Left ventricle myocardium inferior (tissue), 1 donor: ENCODE results near the gene HMGXB3. TPM values are rescaled to one million over a fixed set of nuclear protein-coding genes. Genes with fewer than 3 reads are reported as not detected.

Source experiments
- DNase-seq: peaks from one replicate; pipeline ENCODE4 v3.0.0-alpha.2; 2020
- H3K27ac ChIP-seq: fragments of 200-600 bp; replicated peaks from 2 replicates; pipeline ENCODE4 v1.8.0; 2021
- H3K27me3 ChIP-seq: fragments of 200-600 bp; 2 replicates; pipeline ENCODE4 v1.8.0; 2021; ENCODE audit warnings: low read depth
- H3K36me3 ChIP-seq: fragments of 200-600 bp; 2 replicates; pipeline ENCODE4 v1.8.0; 2021
- H3K4me1 ChIP-seq: fragments of 200-600 bp; 2 replicates; pipeline ENCODE4 v1.8.0; 2021
- H3K4me3 ChIP-seq: fragments of 200-600 bp; 2 replicates; pipeline ENCODE4 v1.8.0; 2021; ENCODE audit warnings: mild to moderate bottlenecking, moderate library complexity
- H3K9me3 ChIP-seq: fragments of 200-600 bp; replicated peaks from 2 replicates; pipeline ENCODE4 v1.8.0; 2021
- CTCF ChIP-seq: fragments of 200-600 bp; IDR thresholded peaks from 2 replicates; pipeline ENCODE4 v1.8.0; 2021; ENCODE audit warnings: antibody characterized with exemption, mild to moderate bottlenecking, borderline replicate concordance
- intact Hi-C: fragments of 100-400 bp; cut with micrococcal nuclease; formaldehyde crosslinking; loops from one replicate; pipeline ENCODE4 v1.11.0; 2022
- total RNA-seq: library from RNA; stranded (reverse); fragmentation: NEBNext Ultra II Directional; extraction: Animal tissue kit (Norgen Biotek cat#: 25700); gene quantifications from one replicate; pipeline ENCODE4 v1.2.1, GENCODE V29; 2021
- donor health status: DM: no; HTN: yes; CAD: no; lungs with severe emphysema.

HMGXB3 gene
- total RNA-seq, 1 donor from 2014 or later: 14.7 TPM

DNA sequence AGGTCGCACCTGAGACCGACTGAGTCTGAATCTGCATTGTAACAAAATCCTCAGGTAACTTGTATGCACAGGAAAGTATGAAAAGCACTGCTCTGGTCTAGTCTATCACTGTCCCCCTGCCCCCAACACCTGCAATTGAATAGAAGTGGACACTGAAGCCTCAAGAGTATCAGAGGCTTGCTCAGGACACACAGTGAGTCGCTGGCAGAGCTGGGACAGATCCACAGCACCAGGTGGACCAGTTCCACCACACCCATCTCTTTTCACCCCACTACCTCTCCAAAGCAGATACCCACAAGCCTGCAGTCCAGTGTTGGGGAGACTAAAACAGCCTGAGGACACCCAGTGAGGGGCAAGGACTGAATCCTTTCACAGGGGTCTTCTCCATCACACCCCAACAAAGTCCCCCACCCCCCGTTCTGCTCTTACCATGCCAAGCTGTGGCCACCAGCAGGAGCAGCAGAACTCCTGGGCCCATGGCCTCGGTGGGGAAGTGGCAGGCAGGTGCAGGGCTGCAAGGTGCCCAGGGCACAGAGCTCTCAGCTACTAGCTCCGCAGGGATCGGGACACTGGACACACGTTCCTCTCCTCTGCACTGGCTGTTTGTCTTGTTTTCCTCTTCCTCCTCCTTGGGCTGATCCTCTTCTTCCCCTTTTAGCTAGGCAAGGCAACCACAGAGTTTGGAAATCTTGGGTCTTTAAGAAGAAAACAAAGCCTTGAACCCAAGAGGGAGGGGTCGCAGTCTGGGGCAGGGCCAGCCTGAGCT, 85.6 kb downstream of the HMGXB3 start, which contains the start of gene CSF1R:
Gene CSF1R, minus strand, starts transcription at position 605 of the 766 bp plus-strand sequence. Its CDS starts 127 bp downstream, at position 478.
- H3K27me3 ChIP-seq: peaks cover 34% of the 10 kb centered on the region
- no peak for DNase-seq
- no peaks in the 10 kb centered on the region for H3K36me3 ChIP-seq
- intact Hi-C loops: no loop called here
- H3K9me3 ChIP-seq: no peaks in the 10 kb centered on the region
- H3K4me1 ChIP-seq: no peaks in the 10 kb centered on the region
- no peak for TF ChIP-seq CTCF
- H3K4me3 ChIP-seq: peak within 1 kb of the TSS; percentile 44
- H3K27ac ChIP-seq: peak within 1 kb of the TSS; percentile 52

DNA sequence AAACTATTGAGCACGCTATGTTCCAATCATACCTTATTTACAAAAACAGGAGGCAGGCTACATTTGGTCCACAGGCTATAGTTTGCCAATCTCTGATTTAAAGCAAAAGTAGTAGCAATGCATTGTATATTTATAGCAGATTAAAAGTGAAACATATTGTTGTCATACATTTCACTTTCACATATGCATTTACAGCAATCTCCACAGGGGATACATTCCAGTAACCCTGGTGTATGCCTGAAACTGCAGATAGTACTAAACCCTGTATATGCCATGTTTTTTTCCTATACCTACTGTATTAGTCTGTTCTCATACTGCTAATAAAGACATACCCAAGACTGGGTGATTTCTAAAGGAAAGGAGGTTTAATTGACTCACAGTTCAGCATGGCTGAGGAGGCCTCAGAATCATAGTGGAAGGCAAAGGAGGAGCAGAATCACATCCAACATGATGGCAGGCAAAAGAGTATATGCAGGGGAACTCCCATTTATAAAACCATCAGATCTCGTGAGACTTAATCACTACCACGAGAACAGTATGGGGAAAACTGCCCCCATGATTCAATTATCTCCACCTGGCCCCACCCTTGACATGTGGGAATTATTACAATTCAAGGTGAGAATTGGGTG, 91.7 kb downstream of the HMGXB3 start:
- no peak for DNase-seq
- no peaks in the 10 kb centered on the region for H3K4me1 ChIP-seq
- H3K4me3 ChIP-seq: no peak overlapping the region
- no peaks in the 10 kb centered on the region for H3K9me3 ChIP-seq
- intact Hi-C loops: no loop called here
- H3K36me3 ChIP-seq: no peaks in the 10 kb centered on the region
- H3K27ac ChIP-seq: no peak overlapping the region
- H3K27me3 ChIP-seq: peaks cover 17% of the 10 kb centered on the region
- no peak for TF ChIP-seq CTCF

DNA sequence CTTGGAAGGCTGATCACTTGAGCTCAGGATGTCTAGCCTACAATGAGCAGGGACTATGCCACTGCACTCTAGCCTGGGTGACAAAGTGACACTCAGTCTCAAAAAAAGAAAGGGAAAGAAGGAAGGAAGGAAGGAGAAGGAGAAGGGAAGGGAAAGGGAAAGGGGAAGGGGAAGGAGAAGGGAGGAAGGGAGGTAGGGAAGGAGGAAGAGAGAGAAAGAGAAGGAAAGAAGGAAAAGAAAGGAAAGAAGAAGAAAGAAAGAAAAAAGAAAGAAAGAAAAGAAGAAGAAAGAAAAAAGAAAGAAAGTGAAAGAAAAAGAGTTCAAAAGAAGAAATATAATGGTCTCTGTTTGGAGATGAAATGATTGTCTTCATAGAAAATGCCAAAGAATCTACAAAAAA, 96.6 kb downstream of the HMGXB3 start:
- no peaks in the 10 kb centered on the region for H3K4me1 ChIP-seq
- no peaks in the 10 kb centered on the region for H3K36me3 ChIP-seq
- H3K9me3 ChIP-seq: no peaks in the 10 kb centered on the region
- DNase-seq: no peak
- intact Hi-C loops: no loop called here
- no peak for TF ChIP-seq CTCF
- no peaks in the 10 kb centered on the region for H3K27me3 ChIP-seq
- H3K27ac ChIP-seq: no peak overlapping the region
- no peak overlapping the region for H3K4me3 ChIP-seq

DNA sequence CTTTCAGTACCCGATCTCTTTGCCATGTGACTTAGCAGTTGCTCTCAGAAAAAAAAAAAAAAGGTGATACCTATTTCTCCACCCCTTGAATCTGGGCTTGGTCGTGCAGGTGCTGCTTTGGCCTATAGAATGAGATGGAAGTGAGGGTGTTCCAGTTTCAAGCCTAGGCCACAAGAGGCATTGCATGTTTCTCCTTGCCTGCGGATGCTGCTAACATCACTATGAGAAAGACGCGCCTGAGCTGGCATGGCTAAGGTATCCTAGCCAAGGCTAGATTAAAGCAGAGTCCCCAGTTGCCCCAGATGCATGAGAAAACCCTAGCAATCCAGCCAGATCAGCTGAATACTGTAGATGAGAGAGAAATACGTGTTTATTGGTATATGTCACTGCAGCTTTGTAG, 100.5 kb downstream of the HMGXB3 start:
- TF ChIP-seq CTCF: no peak
- no peak overlapping the region for H3K27ac ChIP-seq
- H3K27me3 ChIP-seq: no peaks in the 10 kb centered on the region
- no peak for DNase-seq
- no peaks in the 10 kb centered on the region for H3K9me3 ChIP-seq
- intact Hi-C loops: no loop called here
- H3K4me1 ChIP-seq: no peaks in the 10 kb centered on the region
- no peak overlapping the region for H3K4me3 ChIP-seq
- H3K36me3 ChIP-seq: no peaks in the 10 kb centered on the region

Other genes starting within 250 kb of the HMGXB3 start
- gene PDE6A, start 55.9 kb upstream of the HMGXB3 start, total RNA-seq: 0.22 TPM
- gene SLC26A2, start 40.0 kb upstream of the HMGXB3 start, total RNA-seq: 4.1 TPM
- 2.8 TPM for gene TIGD6, start 85 bp upstream of the HMGXB3 start, total RNA-seq
- gene CSF1R, start 85.8 kb downstream of the HMGXB3 start, total RNA-seq: 15.5 TPM
- 39.7 TPM for gene PDGFRB, start 155.1 kb downstream of the HMGXB3 start, total RNA-seq
- gene CDX1, start 166.0 kb downstream of the HMGXB3 start, total RNA-seq: not detected
- not detected for gene SLC6A7, start 189.3 kb downstream of the HMGXB3 start, total RNA-seq